GM19239 (cell line): Measurements from ENCODE around the gene DMAC2.
A peak's percentile ranks its signal among the peaks of the same experiment; 100 is the strongest.
"Not testable (repeated sequence)": the region's sequence is repeated elsewhere in the genome, so short reads cannot be mapped to it uniquely, and the experiment has no call there.

Source experiments
- DNase-seq: peaks from one replicate; pipeline ENCODE4 v3.0.0; 2011; ENCODE audit warnings: low spot score; ENCODE audit not compliant: insufficient read length
- FAIRE-seq: peaks from 2 replicates; lab custom pipeline; 2011; peaks lifted over from hg19 to GRCh38; lab: Jason Lieb, UNC

DMAC2 gene

DNA sequence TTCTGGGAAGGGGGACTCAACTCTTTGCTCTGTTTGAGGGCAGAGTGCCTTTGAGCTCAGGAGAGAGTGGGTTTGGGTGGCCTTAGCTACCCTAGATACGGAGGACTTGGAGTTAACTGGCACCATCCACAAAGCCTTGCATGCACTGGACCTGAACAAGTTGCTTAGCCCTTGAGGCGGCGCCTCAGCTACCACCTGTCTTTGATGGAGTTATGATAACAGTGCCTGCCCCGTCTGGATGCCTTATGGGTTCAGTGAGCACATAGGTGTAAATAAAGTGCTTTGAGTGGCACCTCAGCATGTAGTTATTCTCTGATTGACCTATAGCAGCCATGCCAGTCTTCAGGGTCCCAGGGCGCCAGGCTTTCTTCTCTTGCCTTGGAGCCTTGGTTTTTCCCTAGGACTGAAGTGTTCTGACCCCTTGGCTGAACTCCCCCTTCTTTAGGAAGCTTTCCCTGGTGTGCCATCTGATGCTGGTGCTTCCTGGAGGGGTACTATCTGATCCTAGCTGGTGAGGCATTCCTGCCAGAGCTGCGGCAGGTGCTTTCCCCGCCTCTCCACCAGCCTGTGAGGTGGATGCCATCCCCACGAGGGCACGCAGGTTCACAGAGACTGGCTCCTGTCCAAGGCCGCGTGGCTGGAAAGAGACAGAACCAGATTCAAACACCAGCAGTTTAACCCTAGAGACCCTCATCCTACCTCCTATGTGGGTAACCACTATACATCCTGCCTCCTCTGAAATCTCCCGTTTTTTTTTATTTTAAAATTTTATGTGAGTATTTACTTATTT, 36.3 kb downstream of the DMAC2 start:
- FAIRE-seq (no peak), DNase-seq (no peak)

DNA sequence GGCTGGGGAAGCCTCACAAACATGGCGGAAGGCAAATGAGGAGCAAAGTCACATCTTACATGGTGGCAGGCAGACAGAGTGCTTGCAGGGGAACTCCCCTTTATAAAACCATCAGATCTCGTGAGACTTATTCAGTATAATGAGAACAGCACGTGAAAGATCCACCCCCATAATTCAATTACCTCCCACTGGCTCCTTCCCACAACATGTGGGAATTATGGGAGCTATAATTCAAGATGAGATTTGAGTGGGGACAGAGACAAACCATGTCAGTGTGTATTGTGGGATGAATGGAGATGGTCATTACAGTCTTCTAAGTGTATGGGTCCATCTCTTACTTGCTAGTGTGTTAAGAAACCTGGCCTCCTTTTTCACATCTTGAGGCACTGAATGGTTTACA, 37.7 kb downstream of the DMAC2 start:
- FAIRE-seq: no peak
- DNase-seq: no peak

DNA sequence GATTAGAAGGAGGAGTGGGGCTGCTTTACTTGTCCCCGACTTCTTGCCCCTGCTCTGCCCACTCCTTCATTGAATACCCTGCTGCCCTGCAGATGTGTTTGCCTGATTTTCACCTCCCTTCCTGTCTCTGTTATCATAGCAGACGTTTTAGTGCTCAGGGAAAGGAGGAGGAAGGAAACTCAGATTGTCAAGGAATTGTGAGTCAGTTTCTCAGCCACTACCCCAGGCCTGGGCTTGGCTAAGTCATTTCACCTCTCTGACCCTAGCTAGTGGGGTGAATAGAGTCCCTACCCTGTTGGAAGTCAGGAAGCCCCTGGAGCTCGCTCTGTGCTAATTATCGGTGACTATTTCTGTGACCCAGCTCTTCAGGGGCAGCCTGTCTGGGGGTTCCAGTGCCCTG, 38.2 kb downstream of the DMAC2 start:
- FAIRE-seq (no peak), DNase-seq (no peak)

DNA sequence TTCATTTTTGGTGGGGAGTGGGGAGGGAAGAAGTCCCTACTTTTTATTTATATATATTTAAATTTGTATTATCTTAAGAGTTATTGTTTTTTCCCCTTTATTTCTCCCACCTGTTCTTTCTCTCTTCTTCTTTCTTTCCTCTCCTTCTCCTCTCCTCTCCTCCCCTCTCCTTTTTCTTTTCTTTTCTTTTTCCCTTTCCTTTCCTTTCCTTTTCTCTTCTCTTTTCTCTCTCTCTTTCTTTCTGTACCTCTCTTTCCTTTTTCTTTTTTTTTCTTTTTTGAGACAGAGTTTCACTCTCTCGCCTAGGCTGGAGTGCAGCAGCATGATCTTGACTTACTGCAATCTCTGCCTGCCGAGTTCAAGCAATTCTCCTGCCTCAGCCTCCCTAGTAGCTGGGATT, 40.2 kb downstream of the DMAC2 start:
- DNase-seq: no peak
- FAIRE-seq: no peak

DNA sequence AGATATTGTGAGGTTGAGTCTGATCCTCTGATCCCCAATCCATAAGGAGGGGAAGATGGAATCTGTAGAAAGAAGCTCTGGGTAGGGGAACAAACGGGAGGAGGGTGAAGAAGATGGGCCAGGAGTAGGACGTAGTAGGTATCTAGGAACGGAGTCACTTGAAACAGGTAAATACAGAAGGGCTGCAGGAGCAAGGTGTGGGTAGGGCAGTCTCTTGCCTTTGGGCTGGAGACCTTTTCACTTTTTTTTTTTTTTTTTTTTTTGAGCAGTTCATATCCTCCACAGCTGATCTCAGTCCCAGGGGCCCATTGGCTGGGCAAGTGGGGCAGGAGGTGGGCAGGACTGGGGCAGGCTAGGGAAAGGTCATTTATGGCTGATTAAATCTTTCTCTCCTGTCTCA, 40.6 kb downstream of the DMAC2 start:
- FAIRE-seq: no peak
- DNase-seq: no peak

DNA sequence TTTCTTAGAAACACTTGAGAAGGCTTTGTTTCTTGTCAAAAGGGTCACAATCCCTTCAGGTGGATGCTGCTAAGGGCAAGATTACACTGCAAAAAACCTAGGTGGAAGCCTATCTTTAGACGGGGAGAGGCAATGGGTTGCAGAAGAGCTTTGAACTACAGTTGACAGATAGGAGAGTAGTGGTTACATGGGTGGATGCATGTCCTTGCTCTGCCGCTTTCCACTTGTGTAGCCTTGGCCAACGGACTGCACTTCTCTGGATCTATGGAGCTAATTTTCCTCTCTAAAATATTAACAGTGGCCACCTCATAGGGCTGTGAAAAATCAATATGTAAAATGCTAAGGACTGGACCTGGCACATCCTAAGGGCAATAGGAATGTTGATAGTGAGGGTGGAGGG, 41.1 kb downstream of the DMAC2 start:
- DNase-seq (no peak), FAIRE-seq (no peak)

DNA sequence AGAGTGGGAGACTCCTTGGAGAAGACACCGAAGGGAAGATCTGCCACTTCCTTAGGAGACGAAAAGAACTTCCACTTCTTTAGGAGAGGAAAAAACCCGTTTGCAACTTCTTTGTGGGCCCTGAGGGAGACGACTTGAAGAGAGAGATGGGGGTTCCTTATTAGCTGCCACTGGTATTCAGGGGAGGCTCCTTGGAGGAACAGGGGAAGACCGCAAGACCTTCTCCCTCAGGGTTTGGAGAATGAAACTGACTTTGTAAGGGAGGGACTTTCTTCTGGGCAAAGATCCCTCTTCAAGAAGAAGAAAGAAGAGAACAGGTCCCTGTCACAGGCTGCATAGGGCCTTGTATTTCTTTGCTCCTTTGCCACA, 41.7 kb downstream of the DMAC2 start:
- FAIRE-seq (no peak), DNase-seq (no peak)

DNA sequence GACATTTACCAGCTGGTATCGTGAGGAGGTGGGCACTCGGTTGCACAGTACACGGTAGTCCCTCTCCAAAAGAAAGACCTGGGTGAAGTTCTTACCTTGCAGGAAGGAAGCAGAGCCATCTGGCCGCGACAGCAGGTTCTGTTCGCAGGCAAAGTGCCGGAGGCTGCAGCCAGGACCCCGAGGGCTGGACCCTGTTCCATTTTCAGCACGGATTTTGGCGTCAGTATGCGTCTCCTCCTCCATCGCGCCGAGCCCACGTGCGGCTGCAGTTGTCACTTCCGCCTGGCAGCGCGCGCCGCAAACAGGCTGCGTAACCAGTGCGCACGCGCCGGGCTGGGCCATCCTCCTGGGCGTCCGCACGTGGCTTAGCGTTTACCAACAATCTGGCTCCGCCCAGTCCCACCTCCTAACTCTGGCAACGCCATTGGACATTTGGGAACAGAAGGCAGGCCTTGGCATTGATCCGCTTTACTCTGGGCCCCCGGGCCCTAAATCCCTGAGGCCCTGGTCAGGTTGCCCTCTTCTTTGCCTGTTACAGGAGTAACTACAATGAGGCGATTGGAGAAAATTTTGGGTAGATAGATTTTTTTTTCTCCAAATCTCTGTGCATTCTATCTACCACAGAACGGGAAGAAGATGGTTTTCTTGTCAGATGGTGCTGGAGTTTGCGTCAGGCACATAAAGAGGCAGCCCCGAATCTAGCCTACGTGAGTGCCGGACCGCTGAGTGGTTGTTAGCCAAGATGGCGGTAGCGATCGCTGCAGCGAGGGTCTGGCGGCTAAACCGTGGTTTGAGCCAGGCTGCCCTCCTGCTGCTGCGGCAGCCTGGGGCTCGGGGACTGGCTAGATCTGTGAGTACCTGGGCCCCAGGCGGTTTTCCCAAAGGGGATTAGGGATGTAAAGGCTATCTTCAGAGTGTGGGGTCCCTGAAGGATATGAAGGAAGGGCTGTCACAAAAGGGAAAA, 42.3 kb downstream of the DMAC2 start, which contains the start of the genes BCKDHA and EXOSC5:
TSS of gene BCKDHA (plus strand) at position 733 of the 964 bp plus-strand sequence. CDS start at position 743, 10 bp downstream.
TSS of gene EXOSC5 (minus strand) at position 274 of the 964 bp plus-strand sequence. CDS start at position 243, 31 bp downstream.
- peak; percentile 91 for DNase-seq
- FAIRE-seq: peak; percentile 99

DNA sequence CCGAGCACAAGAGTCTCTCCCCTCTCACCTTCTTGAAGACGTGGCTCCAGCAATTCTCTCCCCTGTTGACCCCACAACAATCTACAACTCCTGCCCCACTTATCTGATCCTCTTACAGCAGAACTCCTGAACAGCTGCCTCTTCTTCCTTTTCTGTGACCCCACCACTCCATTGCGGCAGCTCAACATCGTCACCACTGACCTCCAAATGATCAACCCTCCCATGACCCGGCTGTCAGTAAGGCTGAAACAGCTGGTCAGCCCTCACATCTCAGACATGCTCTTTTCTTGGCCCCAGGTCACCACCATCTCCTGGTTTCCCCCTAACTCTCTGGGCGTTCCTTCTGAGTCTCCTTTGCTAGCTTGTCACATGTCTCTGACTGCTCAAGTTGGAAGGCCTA, 44.4 kb downstream of the DMAC2 start:
- DNase-seq (no peak), FAIRE-seq (no peak)

DNA sequence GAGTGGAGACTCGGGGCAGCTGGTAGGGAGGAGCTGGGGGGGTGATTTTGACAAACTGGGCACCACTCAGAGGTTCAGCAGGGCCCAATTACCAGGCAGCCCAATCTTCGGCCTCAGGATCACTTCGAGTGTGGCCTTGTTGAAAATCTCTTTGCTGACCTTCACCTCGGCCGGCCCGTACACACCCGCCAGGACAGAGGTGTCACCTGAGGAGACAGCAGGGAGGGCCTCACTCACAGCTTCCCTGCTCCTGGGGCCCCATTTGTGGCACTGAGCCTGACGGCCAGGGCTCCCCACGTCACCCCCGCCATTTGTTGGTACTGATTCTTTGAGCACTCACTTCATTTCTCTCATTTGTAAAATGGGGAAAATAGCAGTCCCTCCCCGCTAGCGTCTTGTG, 46.9 kb downstream of the DMAC2 start:
- FAIRE-seq (no peak), DNase-seq (no peak)

DNA sequence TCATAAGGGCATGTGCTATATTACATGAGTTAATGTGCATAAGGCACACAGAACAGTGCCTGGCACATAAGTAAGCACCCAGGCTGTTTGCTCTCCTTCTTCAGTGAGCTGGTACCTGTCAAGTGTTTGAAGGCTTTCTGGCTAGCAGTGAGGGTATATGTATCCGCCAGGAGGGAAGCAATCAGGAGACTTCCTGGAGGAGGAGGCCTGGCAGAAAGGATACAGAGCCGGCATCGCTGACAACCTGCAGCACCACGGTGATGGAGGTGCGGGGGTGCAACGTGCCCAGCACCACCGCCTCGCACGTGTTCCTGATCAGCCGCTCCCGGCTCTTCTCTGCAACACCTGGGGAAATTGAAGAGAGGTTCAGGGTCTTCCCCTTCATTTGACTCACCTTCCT, 48.1 kb downstream of the DMAC2 start:
- FAIRE-seq: no peak
- no peak for DNase-seq

DNA sequence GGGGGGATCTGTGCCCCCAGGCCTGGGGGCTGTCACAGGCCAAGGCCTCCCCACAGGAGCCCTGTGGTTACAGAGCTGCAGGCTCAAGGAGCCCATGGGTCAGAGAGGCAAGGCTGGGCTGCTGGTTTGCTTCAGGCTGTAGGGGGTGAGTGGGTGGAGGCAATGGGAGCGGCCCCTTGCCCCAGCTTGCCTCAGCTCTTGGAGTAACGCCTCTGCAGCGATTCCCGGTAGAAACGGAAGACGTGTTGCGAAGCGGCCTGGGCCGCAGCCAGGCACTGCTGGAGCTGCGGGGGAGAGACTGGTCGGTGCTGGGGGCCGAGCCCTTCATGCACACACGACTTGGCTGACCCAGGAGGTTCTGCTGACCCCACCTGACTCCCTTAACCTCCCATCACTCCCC, 53.3 kb downstream of the DMAC2 start:
- FAIRE-seq: no peak
- DNase-seq: no peak

DNA sequence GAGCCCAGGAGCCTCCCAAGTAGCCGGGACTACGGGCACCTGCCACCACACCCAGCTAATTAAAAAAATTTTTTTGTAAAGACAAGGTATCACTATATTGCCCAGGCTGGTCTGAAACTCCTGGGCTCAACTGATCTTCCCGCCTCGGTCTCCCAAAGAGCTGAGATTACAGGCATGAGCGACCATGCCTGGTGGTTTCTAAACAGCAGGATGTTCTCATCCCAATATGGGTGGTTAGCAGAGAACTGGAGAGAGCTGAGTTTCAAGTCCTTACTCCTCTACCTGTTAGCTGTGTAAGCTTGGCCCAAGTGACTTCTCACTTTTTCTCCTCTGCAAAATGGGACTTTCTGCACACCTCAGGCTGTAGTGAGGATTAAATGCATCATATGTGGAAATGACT, 55.4 kb downstream of the DMAC2 start:
- FAIRE-seq (no peak), DNase-seq (no peak)

DNA sequence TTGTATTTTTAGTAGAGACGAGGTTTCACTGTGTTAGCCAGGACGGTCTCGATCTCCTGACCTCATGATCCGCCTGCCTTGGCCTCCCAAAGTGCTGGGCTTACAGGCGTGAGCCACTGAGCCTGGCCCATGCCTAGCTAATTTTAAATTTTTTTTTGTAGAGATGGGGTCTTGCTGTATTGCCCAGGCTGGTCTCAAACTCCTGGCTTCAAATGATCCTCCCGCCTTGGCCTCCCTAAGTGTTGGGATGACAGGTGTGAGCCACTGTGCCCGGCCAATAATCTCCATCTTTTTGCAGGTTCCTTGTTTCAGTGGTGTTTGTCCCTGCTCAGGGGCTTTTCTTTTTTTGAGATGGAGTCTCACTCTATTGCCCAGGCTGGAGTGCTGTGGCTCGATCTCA, 58.2 kb downstream of the DMAC2 start:
- DNase-seq, FAIRE-seq: not testable (repeated sequence)
